ENCODE measurements around the gene TNS1. TPM values are rescaled to one million over a fixed set of nuclear protein-coding genes. Genes with fewer than 3 reads are reported as not detected.

The TNS1 gene
- total RNA-seq, 6 experiments from 2014 or later = 113 to 139 (median 126) TPM

GRCh38 chr2:217988840-217989204, 14.0 kb downstream of the TNS1 start:
- peak overlapping the region; percentile 78 for H3K27ac Mint-ChIP-seq
- peak; percentile 57 for TF ChIP-seq CTCF (IDR thresholded peaks at IDR 0.05)
- no peaks in the 10 kb centered on the region for H3K9me3 Mint-ChIP-seq
- H3K36me3 Mint-ChIP-seq (ENCODE audit: low read depth) = peaks cover 20% of the 10 kb centered on the region
- peak; percentile 46 for DNase-seq
- peaks cover 5% of the 10 kb centered on the region for H3K27me3 Mint-ChIP-seq (ENCODE audit: insufficient read depth)
- H3K4me1 Mint-ChIP-seq (ENCODE audit: low read depth) = peaks cover 24% of the 10 kb centered on the region
- peak overlapping the region; percentile 2; the same call in 1 of the 2 replicates for H3K4me3 Mint-ChIP-seq

GRCh38 chr2:217988014-217988839, 14.6 kb downstream of the TNS1 start:
- TF ChIP-seq CTCF (IDR thresholded peaks at IDR 0.05) = peak; percentile 95
- H3K27me3 Mint-ChIP-seq (ENCODE audit: insufficient read depth) = peaks cover 5% of the 10 kb centered on the region

GRCh38 chr2:217987391-217987790, 15.4 kb downstream of the TNS1 start:
- peak overlapping the region; percentile 11; the same call in 1 of the 2 replicates for H3K27ac Mint-ChIP-seq
- H3K9me3 Mint-ChIP-seq = no peaks in the 10 kb centered on the region
- peaks cover 19% of the 10 kb centered on the region for H3K36me3 Mint-ChIP-seq (ENCODE audit: low read depth)
- TF ChIP-seq CTCF (IDR thresholded peaks at IDR 0.05) = no peak
- no peak for DNase-seq
- H3K27me3 Mint-ChIP-seq (ENCODE audit: insufficient read depth) = peaks cover 5% of the 10 kb centered on the region
- H3K4me3 Mint-ChIP-seq = no peak overlapping the region
- peaks cover 10% of the 10 kb centered on the region for H3K4me1 Mint-ChIP-seq (ENCODE audit: low read depth)

More at GRCh38 chr2:217988014-217988839, 14.6 kb downstream of the TNS1 start:
- H3K36me3 Mint-ChIP-seq (ENCODE audit: low read depth) = peaks cover 15% of the 10 kb centered on the region
- peak; percentile 57 for DNase-seq
- peaks cover 18% of the 10 kb centered on the region for H3K4me1 Mint-ChIP-seq (ENCODE audit: low read depth)
- peak overlapping the region; percentile 78 for H3K27ac Mint-ChIP-seq
- peak overlapping the region; percentile 2; the same call in 1 of the 2 replicates for H3K4me3 Mint-ChIP-seq
- H3K9me3 Mint-ChIP-seq = no peaks in the 10 kb centered on the region

GRCh38 chr2:217986256-217986961, 16.4 kb downstream of the TNS1 start:
- no peak for DNase-seq
- no peak overlapping the region for H3K4me3 Mint-ChIP-seq
- no peaks in the 10 kb centered on the region for H3K9me3 Mint-ChIP-seq
- peaks cover 24% of the 10 kb centered on the region for H3K36me3 Mint-ChIP-seq (ENCODE audit: low read depth)
- no peak for TF ChIP-seq CTCF (IDR thresholded peaks at IDR 0.05)
- peaks cover 2% of the 10 kb centered on the region for H3K4me1 Mint-ChIP-seq (ENCODE audit: low read depth)
- H3K27me3 Mint-ChIP-seq (ENCODE audit: insufficient read depth) = peaks cover 4% of the 10 kb centered on the region
- H3K27ac Mint-ChIP-seq = no peak overlapping the region

- Mint-ChIP-seq H3K27me3 (ENCODE audit: insufficient read depth) (peaks cover under 1% of the 10 kb centered on the region), H3K27ac (no peak overlapping the region), H3K4me1 (ENCODE audit: low read depth) (peaks cover 24% of the 10 kb centered on the region), H3K9me3 (no peaks in the 10 kb centered on the region), H3K4me3 (no peak overlapping the region), H3K36me3 (ENCODE audit: low read depth) (peaks cover 23% of the 10 kb centered on the region)
- DNase-seq = no peak
- TF ChIP-seq CTCF (IDR thresholded peaks at IDR 0.05) = no peak
These were observed 19.2 kb downstream of the TNS1 start for GRCh38 chr2:217983276-217984233.

Measured in HFFc6 (cell line).